VCaP (cell line): Measurements from ENCODE around the gene NRXN2.

Experiments used
- H3K27ac ChIP-seq: fragments of 450-650 bp; 2 replicates; pipeline ENCODE4 v1.5.1; 2017
- CTCF ChIP-seq: fragments of 450-650 bp; conservative IDR thresholded peaks from 2 replicates; pipeline ENCODE4 v1.5.1; 2017; ENCODE audit warnings: mild to moderate bottlenecking, moderate library complexity

NRXN2 gene

GRCh38 chr11:64766881-64767280 is 43.9 kb upstream of the NRXN2 start:
- peak overlapping the region; percentile 4; the same call in 1 of the 2 replicates for H3K27ac ChIP-seq
- TF ChIP-seq CTCF, result no peak

- no peak overlapping the region for H3K27ac ChIP-seq
- TF ChIP-seq CTCF, result no peak
These were observed 43.1 kb upstream of the NRXN2 start for GRCh38 chr11:64765851-64766665.

- no peak overlapping the region for H3K27ac ChIP-seq
- peak; percentile 71 for TF ChIP-seq CTCF
These were observed 42.4 kb upstream of the NRXN2 start for GRCh38 chr11:64765291-64765850.

- no peak for TF ChIP-seq CTCF
- H3K27ac ChIP-seq, result peak overlapping the region; percentile 36; the same call in 1 of the 2 replicates
These were observed 41.8 kb upstream of the NRXN2 start for GRCh38 chr11:64764753-64765152.

GRCh38 chr11:64764040-64764611 is 41.1 kb upstream of the NRXN2 start:
- TF ChIP-seq CTCF, result no peak
- peak overlapping the region; percentile 36 for H3K27ac ChIP-seq

GRCh38 chr11:64763526-64764039 is 40.6 kb upstream of the NRXN2 start:
- no peak for TF ChIP-seq CTCF
- peak overlapping the region; percentile 36 for H3K27ac ChIP-seq

- H3K27ac ChIP-seq, result peak overlapping the region; percentile 36
- no peak for TF ChIP-seq CTCF
These were observed 39.9 kb upstream of the NRXN2 start for GRCh38 chr11:64762674-64763525.
